ENCODE results near the gene CFAP73.

The CFAP73 gene

GRCh38 chr12:113201187-113202177 lies 52.0 kb downstream of the CFAP73 start:
- TF ChIP-seq CTCF (IDR thresholded peaks at IDR 0.05) = no peak

GRCh38 chr12:113202300-113203075 lies 53.0 kb downstream of the CFAP73 start:
- no peak for TF ChIP-seq CTCF (IDR thresholded peaks at IDR 0.05)

GRCh38 chr12:113203852-113204760 lies 54.6 kb downstream of the CFAP73 start:
- TF ChIP-seq CTCF (IDR thresholded peaks at IDR 0.05) = no peak

- TF ChIP-seq CTCF (IDR thresholded peaks at IDR 0.05) = no peak
These were observed 55.3 kb downstream of the CFAP73 start for GRCh38 chr12:113204804-113205203.

- TF ChIP-seq CTCF (IDR thresholded peaks at IDR 0.05) = no peak
These were observed 58.1 kb downstream of the CFAP73 start for GRCh38 chr12:113207613-113208040.

GRCh38 chr12:113208041-113208934 lies 58.8 kb downstream of the CFAP73 start:
- no peak for TF ChIP-seq CTCF (IDR thresholded peaks at IDR 0.05)

All from LNCAP (cell line).